K562 (cell line): Measurements from ENCODE around the gene MBLAC2. TPM values are rescaled to one million over a fixed set of nuclear protein-coding genes. Genes with fewer than 3 reads are reported as not detected.

Experiments used
- CHCHD3 ChIP-seq: fragments of 250-450 bp; sonication (Bioruptor Pico); IDR thresholded peaks from 2 replicates; pipeline ENCODE4 v2.1.2; 2022; ENCODE audit warnings: mild to moderate bottlenecking
- E2F8 ChIP-seq: fragments of 450-650 bp; IDR thresholded peaks from 2 replicates; pipeline ENCODE4 v1.7.1; 2018; ENCODE audit warnings: mild to moderate bottlenecking, low read depth; ENCODE audit not compliant: partially characterized antibody
- EZH2 ChIP-seq: IDR thresholded peaks from 2 replicates; pipeline ENCODE4 v1.6.1; 2012; ENCODE audit warnings: low read depth, mild to moderate bottlenecking, inconsistent platforms, low read length, borderline replicate concordance
- FOXA3 ChIP-seq, 2 experiments: fragments of 450-650 bp in 1 of 2; sonication (generic) in 1 of 2; formaldehyde crosslinking; IDR thresholded peaks in 1 of 2; conservative IDR thresholded peaks in 1 of 2; 2 replicates each; pipeline versions ENCODE4 v1.4.0 to v1.8.0; 2020 to 2022; ENCODE audit warnings: mild to moderate bottlenecking in 2 of 2, missing genetic modification reagents in 1 of 2
- FOXO4 ChIP-seq: fragments of 450-650 bp; formaldehyde crosslinking; IDR thresholded peaks from 2 replicates; pipeline ENCODE4 v1.4.0; 2020; ENCODE audit warnings: mild to moderate bottlenecking, moderate library complexity
- GABPA ChIP-seq: fragments of 200-800 bp; sonication (Bioruptor generic); conservative IDR thresholded peaks from 2 replicates; pipeline ENCODE4 v1.6.1; 2016; ENCODE audit warnings: low read depth, missing genetic modification characterization, missing compliant biosample characterization
- HDAC3 ChIP-seq: fragments of 450-650 bp; IDR thresholded peaks from 2 replicates; pipeline ENCODE4 v1.6.1; 2018; ENCODE audit warnings: borderline replicate concordance, mild to moderate bottlenecking, moderate library complexity; ENCODE audit not compliant: partially characterized antibody
- MLLT1 ChIP-seq, 2 experiments: fragments of 450-650 bp; IDR thresholded peaks; 2 replicates each; pipeline ENCODE4 v1.6.1; 2016
- NFYB ChIP-seq: IDR thresholded peaks from 2 replicates; pipeline ENCODE4 v1.6.1; 2011; ENCODE audit warnings: mild to moderate bottlenecking, moderate library complexity; ENCODE audit not compliant: insufficient read length; ENCODE audit errors: extremely low read depth
- NR2C2 ChIP-seq, 2 experiments: fragments of 200-800 bp in 1 of 2; sonication (Bioruptor generic) in 1 of 2; sonication (generic) in 1 of 2; formaldehyde crosslinking in 1 of 2; IDR thresholded peaks; 2 replicates each; pipeline versions ENCODE4 v1.6.1 to v1.8.0; 2016 to 2022; ENCODE audit warnings: mild to moderate bottlenecking in 1 of 2, missing compliant biosample characterization in 1 of 2, missing genetic modification characterization in 1 of 2, missing genetic modification reagents in 1 of 2
- NRF1 ChIP-seq, 2 experiments: fragments of 450-650 bp; IDR thresholded peaks in 1 of 2; conservative IDR thresholded peaks in 1 of 2; 2 replicates each; pipeline ENCODE4 v1.6.1; 2014; ENCODE audit warnings: mild to moderate bottlenecking in 2 of 2
- PRMT5 ChIP-seq: sonication (generic); formaldehyde crosslinking; IDR thresholded peaks from 2 replicates; pipeline ENCODE4 v1.5.0; 2020; ENCODE audit warnings: missing genetic modification reagents
- RBM14 ChIP-seq: fragments of 200-400 bp; formaldehyde crosslinking; IDR thresholded peaks from 2 replicates; pipeline ENCODE4 v1.6.1; 2018; ENCODE audit warnings: low read depth, mild to moderate bottlenecking, low read length, moderate library complexity, borderline replicate concordance; ENCODE audit not compliant: insufficient read depth
- TCF7L2 ChIP-seq: fragments of 150-350 bp; IDR thresholded peaks from 2 replicates; pipeline ENCODE4 v1.6.1; 2016; ENCODE audit warnings: low read depth, mild to moderate bottlenecking, low read length, moderate library complexity
- TRIM25 ChIP-seq: fragments of 450-650 bp; IDR thresholded peaks from 2 replicates; pipeline ENCODE4 v1.7.0; 2016; ENCODE audit warnings: borderline replicate concordance
- ZBTB34 ChIP-seq: fragments of 250-450 bp; sonication (Bioruptor Pico); IDR thresholded peaks from 2 replicates; pipeline ENCODE4 v1.8.0; 2021; ENCODE audit warnings: mild to moderate bottlenecking, moderate library complexity
- polyA plus RNA-seq, 8 experiments: library from polyadenylated mRNA; depleted of rRNA in 4 of 8; stranded (reverse) in 5 of 8; unstranded in 3 of 8; fragments of >200 nt; fragmentation: Nextera tagmentation in 2 of 8; fragmentation: Illumina TruSeq in 1 of 8; extraction: Ambion mirVana in 2 of 8; extraction: Trizol in 1 of 8; gene quantifications; 2 replicates each; pipeline versions ENCODE4 v1.2.1 to v1.2.3, GENCODE V29; 2011 to 2014; ENCODE audit warnings: inconsistent platforms in 1 of 8, missing spikeins in 1 of 8
- total RNA-seq, 7 experiments: library from RNA; depleted of rRNA in 6 of 7; stranded (reverse); fragments of >200 nt in 6 of 7; fragmentation: Illumina TruSeq in 2 of 7; extraction: Trizol in 2 of 7; gene quantifications; 2 replicates each; pipeline versions ENCODE4 v1.2.1 to v1.2.3, GENCODE V29; 2011 to 2021; ENCODE audit warnings: low replicate concordance in 1 of 7

The MBLAC2 gene
- total and polyA plus RNA-seq, 9 of the 15 experiments (the other 6 are each of a cell fraction or from before 2014, with no cell fraction given): 2.4 to 13.1 (median 10.3) TPM

GRCh38 chr5:90474235-90475107 is at the start of gene MBLAC2, which contains the start of gene POLR3G (continued):
- TF ChIP-seq HDAC3 (no peak), TCF7L2 (no peak), CHCHD3 (CRISPR knock-in tag) (0 out of 2 replicates have a peak, but pooled peaks have one; percentile 77), FOXO4 (no peak), FOXA3 (CRISPR knock-in tag; conservative IDR thresholded peaks at IDR 0.05 in 1 of 2, IDR thresholded peaks at IDR 0.05 in 1 of 2) (no peak), NFYB (no peak), NR2C2 (CRISPR knock-in tag; IDR thresholded peaks at IDR 0.05) (0 out of 2 replicates have a peak, but pooled peaks have one; percentile 58), NR2C2 (tag; IDR thresholded peaks at IDR 0.05) (peak; percentile 74), PRMT5 (CRISPR knock-in tag) (no peak), EZH2 (no peak), E2F8 (no peak), GABPA (tag) (peak; percentile 45; the same call in 1 of the 2 replicates), TRIM25 (no peak), RBM14 (no peak), MLLT1 (IDR thresholded peaks at IDR 0.05) (no peak), ZBTB34 (CRISPR knock-in tag) (no peak), NRF1 (conservative IDR thresholded peaks at IDR 0.05 in 1 of 2, IDR thresholded peaks at IDR 0.05 in 1 of 2) (peak; percentile 85 to 87)
